NB4 (cell line): Measurements from ENCODE around the gene SLC18A3.

Experiments
- DNase-seq: peaks from one replicate; pipeline ENCODE4 v3.0.0; 2010; ENCODE audit warnings: low read depth
- H3K4me3 ChIP-seq: one replicate; pipeline ENCODE4 v1.5.1; 2011; ENCODE audit warnings: mild to moderate bottlenecking, low read depth, low read length, moderate library complexity
- MYC ChIP-seq: IDR thresholded peaks from 2 replicates; pipeline ENCODE4 v1.6.1; 2011; ENCODE audit warnings: low read depth, low read length
- POLR2A ChIP-seq: IDR thresholded peaks from 2 replicates; pipeline ENCODE4 v1.6.1; 2011; ENCODE audit warnings: mild to moderate bottlenecking; ENCODE audit not compliant: insufficient read length; ENCODE audit errors: extremely low read depth
- TF ChIP-seq, protein P1 (sequence below): IDR thresholded peaks from one replicate; pipeline ENCODE4 v1.5.1; 2012; ENCODE audit warnings: low read depth, low read length
- TF ChIP-seq, protein P2 (sequence below): IDR thresholded peaks from 2 replicates; pipeline ENCODE4 v1.6.1; 2011; ENCODE audit warnings: low read depth, low read length

SLC18A3 gene

DNA sequence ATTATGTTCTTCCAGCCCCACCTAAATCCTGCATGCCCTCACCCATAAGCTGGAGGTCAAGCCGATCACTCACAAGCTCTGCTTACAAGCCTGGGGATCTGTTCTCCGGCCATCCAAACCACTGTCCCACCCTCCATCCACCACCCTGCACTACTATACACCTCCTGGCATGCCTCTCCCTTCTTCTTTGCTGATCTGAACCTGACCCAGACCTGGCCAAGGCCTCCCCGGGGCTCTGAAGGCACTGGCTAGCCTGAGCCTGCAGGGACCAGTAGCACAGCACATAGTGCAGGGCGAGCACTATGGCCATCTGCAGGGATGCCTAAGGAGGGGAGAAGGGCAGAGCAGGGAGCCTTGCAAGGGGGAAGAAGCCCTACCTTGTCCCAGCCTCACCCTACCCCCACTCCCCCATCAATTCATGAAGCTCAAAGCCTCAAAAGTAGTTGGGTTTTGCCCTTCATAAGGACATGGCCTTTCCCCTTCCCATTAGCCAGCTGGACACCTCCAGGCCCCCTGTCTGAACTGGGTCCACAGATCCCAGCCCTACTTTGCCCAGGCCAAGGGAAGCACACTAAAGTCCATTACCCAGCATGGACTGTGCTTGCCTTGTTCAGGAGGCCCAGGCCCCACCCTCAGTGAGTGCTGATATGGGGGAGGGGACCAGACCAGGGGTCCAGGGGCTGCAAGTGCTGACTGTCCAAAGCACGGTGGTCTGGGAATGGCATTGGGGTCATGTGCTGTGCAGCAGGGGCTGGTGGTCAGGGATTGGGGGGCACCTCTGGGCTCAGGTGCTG lies 33.3 kb downstream of the SLC18A3 start:
- DNase-seq, result no peak
- TF ChIP-seq MYC, result no peak
- TF ChIP-seq, protein P1, sequence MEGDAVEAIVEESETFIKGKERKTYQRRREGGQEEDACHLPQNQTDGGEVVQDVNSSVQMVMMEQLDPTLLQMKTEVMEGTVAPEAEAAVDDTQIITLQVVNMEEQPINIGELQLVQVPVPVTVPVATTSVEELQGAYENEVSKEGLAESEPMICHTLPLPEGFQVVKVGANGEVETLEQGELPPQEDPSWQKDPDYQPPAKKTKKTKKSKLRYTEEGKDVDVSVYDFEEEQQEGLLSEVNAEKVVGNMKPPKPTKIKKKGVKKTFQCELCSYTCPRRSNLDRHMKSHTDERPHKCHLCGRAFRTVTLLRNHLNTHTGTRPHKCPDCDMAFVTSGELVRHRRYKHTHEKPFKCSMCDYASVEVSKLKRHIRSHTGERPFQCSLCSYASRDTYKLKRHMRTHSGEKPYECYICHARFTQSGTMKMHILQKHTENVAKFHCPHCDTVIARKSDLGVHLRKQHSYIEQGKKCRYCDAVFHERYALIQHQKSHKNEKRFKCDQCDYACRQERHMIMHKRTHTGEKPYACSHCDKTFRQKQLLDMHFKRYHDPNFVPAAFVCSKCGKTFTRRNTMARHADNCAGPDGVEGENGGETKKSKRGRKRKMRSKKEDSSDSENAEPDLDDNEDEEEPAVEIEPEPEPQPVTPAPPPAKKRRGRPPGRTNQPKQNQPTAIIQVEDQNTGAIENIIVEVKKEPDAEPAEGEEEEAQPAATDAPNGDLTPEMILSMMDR, result no peak
- no peak for TF ChIP-seq POLR2A
- TF ChIP-seq, protein P2, sequence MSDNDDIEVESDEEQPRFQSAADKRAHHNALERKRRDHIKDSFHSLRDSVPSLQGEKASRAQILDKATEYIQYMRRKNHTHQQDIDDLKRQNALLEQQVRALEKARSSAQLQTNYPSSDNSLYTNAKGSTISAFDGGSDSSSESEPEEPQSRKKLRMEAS, result no peak
- H3K4me3 ChIP-seq, result no peak overlapping the region

DNA sequence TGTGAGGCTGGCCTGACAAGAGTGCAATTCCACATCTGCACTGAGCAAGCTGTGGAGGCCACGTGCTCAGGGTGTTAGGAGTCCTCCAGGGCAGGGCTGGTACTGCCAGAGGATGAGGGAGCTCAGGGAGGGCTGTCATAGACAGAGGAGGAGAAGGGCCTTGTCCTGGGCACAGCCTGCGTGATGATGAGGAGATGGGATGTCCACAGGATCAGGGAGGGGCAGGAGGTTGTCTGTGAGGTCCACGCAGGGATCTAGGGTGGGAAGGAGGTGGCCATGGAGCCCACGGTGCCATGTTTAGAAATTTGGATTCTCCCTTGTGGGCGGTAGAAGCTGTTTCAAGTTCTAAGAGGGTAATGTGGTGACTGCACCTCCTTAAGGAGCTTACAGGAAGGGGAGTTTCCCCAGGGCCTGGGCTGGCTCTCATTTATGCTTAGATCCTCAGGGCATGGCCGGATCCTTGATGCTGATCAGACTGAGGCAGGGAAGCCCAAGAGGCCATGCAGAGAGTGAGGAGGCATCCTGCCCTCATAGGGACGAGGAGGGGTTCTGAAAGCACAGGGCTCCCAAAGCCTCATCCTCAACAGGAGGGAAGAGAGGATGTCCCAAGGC lies 34.0 kb downstream of the SLC18A3 start:
- no peak overlapping the region for H3K4me3 ChIP-seq
- TF ChIP-seq MYC (no peak), POLR2A (no peak)
- TF ChIP-seq, protein P1, result no peak
- TF ChIP-seq, protein P2, result no peak
- DNase-seq, result peak; percentile 39

DNA sequence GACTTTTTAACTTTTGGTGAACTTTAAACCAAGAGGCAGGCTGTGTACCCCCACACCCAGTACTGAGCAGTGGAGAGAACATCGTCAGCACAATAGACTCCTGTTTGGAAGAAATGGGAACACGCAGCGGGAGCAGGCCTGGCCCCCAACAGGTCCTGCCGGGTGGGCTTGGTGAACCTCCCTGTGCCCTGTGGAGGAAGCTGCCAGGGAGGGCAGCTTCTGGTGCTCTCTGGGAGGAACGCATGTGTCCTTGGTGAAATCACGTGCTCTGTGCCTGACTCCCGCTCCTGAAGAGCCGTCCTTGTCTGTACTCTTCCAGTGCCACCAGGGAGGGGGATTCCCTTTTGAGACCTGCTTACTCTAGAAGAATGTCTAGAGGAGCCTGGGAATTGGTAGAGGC lies 35.3 kb downstream of the SLC18A3 start:
- peak overlapping the region; percentile 87 for H3K4me3 ChIP-seq
- TF ChIP-seq, protein P2, result no peak
- no peak for TF ChIP-seq MYC
- TF ChIP-seq POLR2A, result no peak
- TF ChIP-seq, protein P1, result no peak
- DNase-seq, result no peak

DNA sequence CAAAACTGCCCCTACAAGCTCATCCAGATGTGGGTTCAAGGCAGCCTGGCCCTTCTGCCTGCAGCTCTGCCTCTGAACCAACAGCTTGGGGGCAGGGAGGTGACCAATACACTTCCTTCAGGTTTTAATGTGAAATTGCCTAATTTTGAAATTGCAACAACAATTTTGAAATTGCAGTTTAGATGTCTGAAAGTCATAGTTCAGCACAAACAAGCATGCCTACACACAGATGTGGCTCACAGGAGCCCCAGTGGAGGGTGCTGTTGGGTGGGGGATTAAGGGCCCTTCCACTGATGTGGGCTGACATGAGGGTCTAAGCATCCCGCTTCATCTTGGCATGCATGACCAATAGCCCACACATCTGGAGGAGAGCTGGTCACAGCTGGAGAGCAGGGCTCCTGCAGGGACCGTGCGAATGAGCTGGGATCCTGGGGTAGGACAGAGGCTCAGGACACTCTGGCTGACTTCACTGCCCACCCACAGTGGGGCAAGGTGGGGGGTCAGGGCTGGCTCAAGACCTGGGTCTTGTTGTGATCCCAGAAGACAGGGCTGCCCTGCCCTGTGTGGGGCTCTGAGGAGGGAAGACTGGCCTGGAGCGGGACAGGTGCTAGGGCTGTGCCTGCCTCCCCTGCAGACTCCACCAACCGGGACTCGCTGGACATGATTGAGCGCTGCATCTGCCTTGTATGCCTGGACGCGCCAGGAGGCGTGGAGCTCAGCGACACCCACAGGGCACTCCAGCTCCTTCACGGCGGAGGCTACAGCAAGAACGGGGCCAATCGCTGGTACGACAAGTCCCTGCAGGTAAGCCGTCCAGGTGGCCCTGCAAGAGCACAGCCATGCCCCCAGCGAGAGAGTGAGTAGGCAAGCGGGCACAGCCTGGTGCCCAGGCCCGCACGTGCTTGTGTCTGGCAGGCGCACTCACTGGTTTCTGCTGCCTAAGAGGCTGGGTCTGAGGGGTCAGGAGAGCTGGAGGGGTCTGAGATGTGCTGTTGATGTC lies 36.1 kb downstream of the SLC18A3 start:
- H3K4me3 ChIP-seq, result peak overlapping the region; percentile 87
- TF ChIP-seq, protein P2, result peak; percentile 85
- peak; percentile 95 for TF ChIP-seq MYC
- TF ChIP-seq, protein P1, result peak; percentile 75
- TF ChIP-seq POLR2A, result peak; percentile 24
- DNase-seq, result peak; percentile 97

DNA sequence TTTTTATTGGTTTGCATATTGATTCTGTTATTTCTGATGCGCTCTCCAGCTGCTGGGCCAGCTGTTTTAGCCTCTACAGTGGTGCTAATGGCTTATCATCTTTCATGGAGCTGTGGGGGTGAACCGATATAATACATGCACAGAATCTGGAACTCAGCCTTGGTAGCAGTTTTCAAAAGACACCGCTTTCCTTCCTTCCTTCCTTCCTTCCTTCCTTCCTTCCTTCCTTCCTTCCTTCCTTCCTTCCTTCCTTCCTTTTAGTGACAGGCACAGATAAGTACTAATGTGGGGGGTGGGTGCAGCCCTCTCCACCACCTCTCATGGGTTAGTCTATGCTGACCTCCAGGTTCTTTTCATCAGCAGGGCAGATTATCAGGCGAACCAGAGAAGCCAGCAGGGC lies 37.4 kb downstream of the SLC18A3 start:
- TF ChIP-seq POLR2A, result no peak
- TF ChIP-seq MYC, result no peak
- TF ChIP-seq, protein P1, result no peak
- TF ChIP-seq, protein P2, result no peak

More for the DNA sequence above, 37.4 kb downstream of the SLC18A3 start:
- no peak for DNase-seq
- peak overlapping the region; percentile 87 for H3K4me3 ChIP-seq
